Thyroid gland (tissue), 4 donors: Measurements from ENCODE around the gene PNPLA3. TPM values are rescaled to one million over a fixed set of nuclear protein-coding genes. Genes with fewer than 3 reads are reported as not detected.

Experiments
- DNase-seq, 2 donors: peaks; one replicate each; pipeline ENCODE4 v3.0.0-alpha.2; 2019
- H3K27ac ChIP-seq, 3 donors: fragments of 200-600 bp; sonication (generic); 1 replicate in 2 of 3; 2 replicates in 1 of 3; pipeline ENCODE4 v1.5.1; 2016 to 2019; ENCODE audit warnings: mild to moderate bottlenecking in 1 of 3, moderate library complexity in 1 of 3
- H3K27me3 ChIP-seq: fragments of 200-600 bp; sonication (generic); one replicate; pipeline ENCODE4 v1.5.1; 2019
- H3K36me3 ChIP-seq, 2 donors: fragments of 200-600 bp; sonication (generic); one replicate each; pipeline ENCODE4 v1.5.1; 2016 to 2019
- H3K4me1 ChIP-seq, 2 donors: fragments of 200-600 bp; sonication (generic); one replicate each; pipeline ENCODE4 v1.5.1; 2017 to 2019
- H3K4me3 ChIP-seq, 3 donors: fragments of 200-600 bp; sonication (generic); replicated peaks in 1 of 3; 1 replicate in 2 of 3; 2 replicates in 1 of 3; pipeline ENCODE4 v1.5.1; 2016; ENCODE audit warnings: mild to moderate bottlenecking in 1 of 3
- H3K9me3 ChIP-seq: fragments of 200-600 bp; sonication (generic); one replicate; pipeline ENCODE4 v1.5.1; 2017
- POLR2A ChIP-seq, 2 donors: fragments of 450-650 bp; IDR thresholded peaks; one replicate each; pipeline ENCODE4 v1.6.1; 2017; ENCODE audit warnings: antibody characterized with exemption in 2 of 2, mild to moderate bottlenecking in 2 of 2, moderate library complexity in 1 of 2
- WGBS, 2 donors: methylation state at CpG; one replicate each; pipeline ENCODE4 v1.1.5; 2017; 5-methylcytosine and 5-hydroxymethylcytosine counted together
- intact Hi-C: fragments of 100-400 bp; cut with DNase I; formaldehyde crosslinking; loops from one replicate; pipeline ENCODE4 v1.15.1; 2023
- total RNA-seq, 4 donors: library from RNA; depleted of rRNA; stranded (reverse); fragments of >200 nt; gene quantifications; one replicate each; pipeline ENCODE4 v1.2.3, GENCODE V29; 2016
- TF ChIP-seq, protein P1 (sequence below), 6 experiments: fragments of 200-600 bp in 3 of 6; fragments of 450-650 bp in 3 of 6; sonication (generic) in 3 of 6; IDR thresholded peaks; one replicate each; pipeline ENCODE4 v1.5.1; 2016 to 2019; ENCODE audit warnings: antibody characterized with exemption in 6 of 6, mild to moderate bottlenecking in 2 of 6, inconsistent platforms in 1 of 6, moderate library complexity in 1 of 6

Gene PNPLA3
- total RNA-seq, 4 donors from 2014 or later = 0.11 to 0.13 TPM; not detected in 2

DNA sequence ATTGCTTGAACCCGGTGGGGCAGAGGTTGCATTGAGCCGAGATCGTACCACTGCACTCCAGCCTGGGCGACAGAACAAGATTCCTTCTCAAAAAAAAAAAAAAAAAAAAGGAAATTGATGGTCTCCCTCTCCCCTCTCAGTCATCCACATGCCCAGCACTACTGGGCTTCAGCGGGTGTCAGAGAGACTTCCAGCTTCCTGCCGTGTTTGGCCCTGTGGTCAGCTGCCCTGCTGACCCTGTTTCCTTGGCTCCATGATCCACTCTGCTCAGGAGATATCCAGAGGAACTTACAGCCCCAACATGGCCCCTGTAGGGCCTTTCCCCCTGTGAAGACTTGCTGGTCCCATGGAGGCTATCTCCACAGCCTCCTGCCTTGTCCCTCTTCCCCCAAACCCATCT is 6.1 kb upstream of the PNPLA3 start:
- DNase-seq = no peak
- WGBS, 2 donors = 77 to 91% methylated on average over 6 of the region's 6 CpGs
- no peaks in the 10 kb centered on the region for H3K36me3 ChIP-seq
- no peak overlapping the region for H3K4me3 ChIP-seq
- intact Hi-C loops = no loop called here
- TF ChIP-seq, protein P1, sequence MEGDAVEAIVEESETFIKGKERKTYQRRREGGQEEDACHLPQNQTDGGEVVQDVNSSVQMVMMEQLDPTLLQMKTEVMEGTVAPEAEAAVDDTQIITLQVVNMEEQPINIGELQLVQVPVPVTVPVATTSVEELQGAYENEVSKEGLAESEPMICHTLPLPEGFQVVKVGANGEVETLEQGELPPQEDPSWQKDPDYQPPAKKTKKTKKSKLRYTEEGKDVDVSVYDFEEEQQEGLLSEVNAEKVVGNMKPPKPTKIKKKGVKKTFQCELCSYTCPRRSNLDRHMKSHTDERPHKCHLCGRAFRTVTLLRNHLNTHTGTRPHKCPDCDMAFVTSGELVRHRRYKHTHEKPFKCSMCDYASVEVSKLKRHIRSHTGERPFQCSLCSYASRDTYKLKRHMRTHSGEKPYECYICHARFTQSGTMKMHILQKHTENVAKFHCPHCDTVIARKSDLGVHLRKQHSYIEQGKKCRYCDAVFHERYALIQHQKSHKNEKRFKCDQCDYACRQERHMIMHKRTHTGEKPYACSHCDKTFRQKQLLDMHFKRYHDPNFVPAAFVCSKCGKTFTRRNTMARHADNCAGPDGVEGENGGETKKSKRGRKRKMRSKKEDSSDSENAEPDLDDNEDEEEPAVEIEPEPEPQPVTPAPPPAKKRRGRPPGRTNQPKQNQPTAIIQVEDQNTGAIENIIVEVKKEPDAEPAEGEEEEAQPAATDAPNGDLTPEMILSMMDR (IDR thresholded peaks at IDR 0.05) = no peak
- TF ChIP-seq POLR2A (IDR thresholded peaks at IDR 0.05) = no peak
- H3K27ac ChIP-seq = no peak overlapping the region
- no peaks in the 10 kb centered on the region for H3K27me3 ChIP-seq
- H3K4me1 ChIP-seq = no peaks in the 10 kb centered on the region
- H3K9me3 ChIP-seq = no peaks in the 10 kb centered on the region

DNA sequence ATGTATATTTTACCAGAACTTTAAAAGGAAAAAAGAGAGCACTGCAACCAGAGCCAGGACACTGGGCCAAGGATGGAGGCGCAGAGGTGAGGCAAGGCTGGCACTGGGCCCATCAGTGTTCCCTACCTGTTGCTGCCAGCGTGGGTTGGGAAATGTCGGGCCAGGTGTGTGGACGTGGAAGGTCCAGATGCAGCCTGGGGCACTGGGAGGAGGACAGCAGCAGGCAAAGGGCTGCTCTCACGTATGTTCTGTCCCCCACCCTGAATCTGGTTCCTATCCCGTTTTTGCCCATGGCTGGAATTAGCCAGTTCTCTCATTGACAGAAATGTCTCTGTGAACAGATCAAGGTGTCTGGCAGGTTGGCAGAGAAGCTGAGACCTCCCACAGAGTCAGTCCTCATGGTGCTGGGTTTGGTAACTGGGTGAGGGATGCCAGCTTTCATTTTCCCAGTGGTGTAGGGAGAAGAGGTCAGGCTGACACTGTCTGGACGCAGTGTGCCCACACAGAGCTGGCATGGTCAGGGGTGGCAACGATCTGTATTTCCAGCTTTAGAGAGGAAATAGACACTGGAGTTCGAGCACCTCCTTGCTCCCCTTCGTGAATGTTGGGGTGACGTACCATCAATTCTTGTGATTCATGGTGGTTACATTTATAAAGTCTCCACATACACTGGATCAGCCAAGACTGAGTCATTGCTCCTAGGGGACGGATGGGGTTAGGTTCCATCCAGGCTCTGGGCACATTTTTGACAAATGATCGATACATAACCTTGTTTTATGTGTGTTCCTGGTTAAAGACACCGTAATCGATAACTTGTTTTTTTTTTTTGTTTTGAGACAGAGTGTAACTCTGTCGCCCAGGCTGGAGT is 4.3 kb upstream of the PNPLA3 start:
- intact Hi-C loops = no loop called here
- Histone ChIP-seq H3K9me3 (no peaks in the 10 kb centered on the region), H3K27ac (no peak overlapping the region), H3K27me3 (no peaks in the 10 kb centered on the region), H3K4me1 (peaks cover 4 to 6% of the 10 kb centered on the region in 2 donors), H3K4me3 (no peak overlapping the region), H3K36me3 (no peaks in the 10 kb centered on the region)
- WGBS, 2 donors = 83 to 84% methylated on average over 15 to 16 of the region's 16 CpGs
- no peak for DNase-seq
- no peak for TF ChIP-seq POLR2A (IDR thresholded peaks at IDR 0.05)
- TF ChIP-seq, protein P1 (IDR thresholded peaks at IDR 0.05) = no peak

DNA sequence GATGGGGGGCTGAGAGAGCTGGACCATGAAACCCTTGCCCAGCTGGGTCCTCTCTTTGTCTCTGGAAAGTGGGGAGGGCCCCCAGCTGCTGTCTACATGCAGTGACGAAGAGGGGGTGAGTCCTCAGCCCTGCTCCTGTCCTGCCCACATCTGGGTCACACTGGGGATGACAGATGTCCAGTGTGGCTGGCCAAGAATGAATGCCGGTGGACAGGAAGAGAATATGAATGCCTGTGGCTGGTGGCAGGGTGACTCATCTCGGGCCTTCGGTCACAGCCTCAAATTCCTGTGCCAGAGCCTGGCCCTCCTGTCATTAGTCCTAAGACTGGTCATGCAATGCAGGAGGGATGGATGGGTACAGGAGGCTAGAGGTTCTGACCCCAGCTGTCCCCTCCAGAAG is 2.2 kb upstream of the PNPLA3 start:
- Histone ChIP-seq H3K27ac (no peak overlapping the region), H3K9me3 (no peaks in the 10 kb centered on the region), H3K4me3 (no peak overlapping the region), H3K27me3 (no peaks in the 10 kb centered on the region), H3K4me1 (peaks cover 4 to 6% of the 10 kb centered on the region in 2 donors), H3K36me3 (no peaks in the 10 kb centered on the region)
- intact Hi-C loops = no loop called here
- no peak for TF ChIP-seq POLR2A (IDR thresholded peaks at IDR 0.05)
- TF ChIP-seq, protein P1 (IDR thresholded peaks at IDR 0.05) = no peak
- 79% methylated on average over 4 of the region's 4 CpGs; no CpG with 5 or more reads in 1 of the 2 donors for WGBS, 2 donors
- DNase-seq = no peak

DNA sequence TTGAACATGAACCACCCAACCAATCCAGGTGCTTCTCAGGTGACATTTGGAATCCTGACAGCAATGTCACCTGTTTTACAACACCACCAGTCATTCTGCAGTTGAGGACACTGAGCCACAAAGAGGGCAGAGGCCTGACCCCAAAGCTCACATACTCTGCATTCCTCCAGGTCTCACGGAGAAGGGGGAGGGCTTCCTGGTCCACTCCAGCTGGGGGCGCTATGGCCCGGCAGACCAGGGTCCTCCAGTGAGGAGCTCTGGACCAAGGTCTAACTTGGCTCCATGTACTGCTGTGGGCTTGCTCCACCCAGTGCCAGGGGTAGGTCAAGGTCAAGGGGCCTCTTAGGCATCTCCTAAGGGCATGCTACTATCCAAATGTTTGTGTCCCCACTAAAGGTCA is 1.5 kb upstream of the PNPLA3 start:
- H3K27me3 ChIP-seq = no peaks in the 10 kb centered on the region
- TF ChIP-seq, protein P1 (IDR thresholded peaks at IDR 0.05) = no peak
- no peak for TF ChIP-seq POLR2A (IDR thresholded peaks at IDR 0.05)
- peaks cover 4 to 6% of the 10 kb centered on the region in 2 donors for H3K4me1 ChIP-seq
- intact Hi-C loops = no loop called here
- H3K27ac ChIP-seq = no peak overlapping the region
- no peaks in the 10 kb centered on the region for H3K36me3 ChIP-seq
- no peaks in the 10 kb centered on the region for H3K9me3 ChIP-seq
- H3K4me3 ChIP-seq = no peak overlapping the region
- DNase-seq = no peak
- WGBS, 2 donors = 75 to 90% methylated on average over 3 of the region's 3 CpGs

DNA sequence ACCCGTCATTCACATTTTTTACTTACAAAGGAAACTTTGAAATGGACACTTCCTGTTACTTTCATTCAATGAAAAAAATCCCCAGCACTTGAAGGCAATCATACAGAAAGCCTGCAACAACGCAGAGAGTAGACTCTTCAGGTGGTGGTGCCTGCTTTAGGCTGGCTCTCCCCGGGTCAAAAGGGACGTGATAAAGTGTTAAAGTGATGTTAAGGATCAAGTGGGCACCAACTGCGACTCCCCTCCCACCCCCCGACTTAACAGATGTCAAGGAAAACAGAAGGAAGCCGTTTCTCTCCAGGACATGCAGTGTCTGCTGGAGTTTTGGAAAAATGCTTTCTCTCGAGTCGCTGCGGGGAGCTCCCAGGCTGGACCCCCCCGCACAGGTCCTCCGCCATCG is 414 bp upstream of the PNPLA3 start:
- Histone ChIP-seq H3K4me3 (peak overlapping the region in 1 of 3 donors; percentile 37), H3K36me3 (no peaks in the 10 kb centered on the region), H3K9me3 (no peaks in the 10 kb centered on the region), H3K4me1 (peaks cover 4 to 6% of the 10 kb centered on the region in 2 donors), H3K27me3 (no peaks in the 10 kb centered on the region), H3K27ac (no peak overlapping the region)
- intact Hi-C loops = no loop called here
- no peak for TF ChIP-seq POLR2A (IDR thresholded peaks at IDR 0.05)
- TF ChIP-seq, protein P1 (IDR thresholded peaks at IDR 0.05) = no peak
- WGBS, 2 donors = 0% methylated on average over 10 to 12 of the region's 13 CpGs
- no peak for DNase-seq
